OCI-LY1 (cell line): Measurements from ENCODE around the gene RETSAT.
A peak's percentile ranks its signal among the peaks of the same experiment; 100 is the strongest.

Source experiments
- H2AFZ ChIP-seq: fragments of 200-600 bp; sonication (generic), shearing (Covaris generic); 2 replicates; pipeline ENCODE4 v1.6.0; 2014; ENCODE audit warnings: antibody characterized with exemption, mild to moderate bottlenecking, low read length
- H3F3A ChIP-seq: fragments of 200-600 bp; sonication (generic), shearing (Covaris generic); 2 replicates; pipeline ENCODE4 v1.6.0; 2014; ENCODE audit warnings: mild to moderate bottlenecking, antibody characterized with exemption, low read length, moderate library complexity; ENCODE audit not compliant: insufficient read depth
- H3K27ac ChIP-seq: fragments of 200-600 bp; sonication (generic); 2 replicates; pipeline ENCODE4 v1.5.1; 2014; ENCODE audit warnings: low read length, mixed run types, mild to moderate bottlenecking, low read depth; ENCODE audit not compliant: poor library complexity, severe bottlenecking
- H3K27me3 ChIP-seq: fragments of 200-600 bp; sonication (generic); 2 replicates; pipeline ENCODE4 v1.6.0; 2014; ENCODE audit warnings: antibody characterized with exemption, mild to moderate bottlenecking, low read length, moderate library complexity; ENCODE audit not compliant: insufficient read depth
- H3K36me3 ChIP-seq: fragments of 200-600 bp; sonication (generic); 2 replicates; pipeline ENCODE4 v1.6.1; 2014; ENCODE audit warnings: mild to moderate bottlenecking, antibody characterized with exemption, low read length, moderate library complexity, mixed read lengths; ENCODE audit not compliant: insufficient read depth
- H3K4me1 ChIP-seq: fragments of 200-600 bp; sonication (generic); 2 replicates; pipeline ENCODE4 v1.5.1; 2014; ENCODE audit warnings: mild to moderate bottlenecking, low read length, moderate library complexity; ENCODE audit not compliant: insufficient read depth, severe bottlenecking
- H3K4me2 ChIP-seq: fragments of 200-600 bp; sonication (generic), shearing (Covaris generic); 2 replicates; pipeline ENCODE4 v1.6.1; 2014; ENCODE audit warnings: low read length
- H3K4me3 ChIP-seq: fragments of 200-600 bp; sonication (generic); 2 replicates; pipeline ENCODE4 v1.5.1; 2014; ENCODE audit warnings: low read length, low read depth, mild to moderate bottlenecking, mixed read lengths; ENCODE audit not compliant: poor library complexity, severe bottlenecking
- H3K79me2 ChIP-seq: fragments of 200-600 bp; shearing (Covaris generic); 2 replicates; pipeline ENCODE4 v1.6.1; 2016; ENCODE audit warnings: mixed run types, low read length, mixed read lengths; ENCODE audit not compliant: insufficient read depth
- H3K9ac ChIP-seq: fragments of 200-600 bp; sonication (generic), shearing (Covaris generic); 2 replicates; pipeline ENCODE4 v1.6.1; 2014; ENCODE audit warnings: mild to moderate bottlenecking, low read length, mixed read lengths
- H3K9me2 ChIP-seq: fragments of 200-600 bp; sonication (generic), shearing (Covaris generic); 2 replicates; pipeline ENCODE4 v1.6.1; 2014; ENCODE audit warnings: low read depth, mild to moderate bottlenecking, low read length, mixed read lengths
- H3K9me3 ChIP-seq: fragments of 200-600 bp; shearing (Covaris generic); 2 replicates; pipeline ENCODE4 v1.6.1; 2014; ENCODE audit warnings: low read length, mixed read lengths
- H4K20me1 ChIP-seq: fragments of 200-600 bp; sonication (generic), shearing (Covaris generic); 2 replicates; pipeline ENCODE4 v1.6.0; 2016; ENCODE audit warnings: mild to moderate bottlenecking, low read length; ENCODE audit not compliant: insufficient read depth
- EZH2 ChIP-seq: fragments of 200-600 bp; sonication (generic), shearing (Covaris generic); IDR thresholded peaks from 2 replicates; pipeline ENCODE4 v1.8.0; 2017; ENCODE audit warnings: borderline replicate concordance, mixed run types, mild to moderate bottlenecking, antibody characterized with exemption, low read length, moderate library complexity, mixed read lengths
- TF ChIP-seq, protein P1 (sequence below): fragments of 200-600 bp; sonication (generic), shearing (Covaris generic); IDR thresholded peaks from 2 replicates; pipeline ENCODE4 v1.5.1; 2017; ENCODE audit warnings: mild to moderate bottlenecking, antibody characterized with exemption, low read length, moderate library complexity, mixed read lengths

Gene RETSAT

DNA sequence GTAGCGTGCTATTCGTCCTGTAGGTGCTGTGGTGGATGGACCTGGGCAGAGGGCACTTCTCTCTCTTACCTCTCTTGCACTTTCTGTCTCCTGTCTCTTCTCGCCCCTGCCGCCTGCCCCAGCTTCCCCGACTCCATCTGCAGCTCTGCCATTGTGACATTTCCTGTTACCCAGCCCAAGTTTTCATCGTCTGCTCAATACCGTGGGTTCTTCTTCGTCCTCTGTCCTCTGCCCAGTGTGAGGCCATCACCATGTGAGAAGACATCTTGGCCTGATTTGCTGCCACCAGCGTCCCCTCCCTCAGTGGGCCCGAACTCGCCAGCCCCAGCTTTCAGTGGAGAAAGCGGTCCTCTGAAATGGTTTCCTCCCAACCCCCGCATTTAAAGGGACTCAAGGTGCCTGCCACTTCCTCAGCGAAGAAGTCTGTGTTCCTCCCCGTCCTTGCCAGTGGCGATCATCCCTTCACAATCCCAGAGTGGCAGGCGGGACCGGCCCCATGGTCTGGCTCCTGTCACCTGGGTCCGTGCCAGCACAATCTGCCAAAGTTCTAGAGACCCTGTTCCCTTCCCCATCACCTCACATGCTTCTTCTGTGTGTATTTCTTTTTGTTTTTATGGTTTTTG, 44.5 kb downstream of the RETSAT start:
- no peaks in the 10 kb centered on the region for H3K9me2 ChIP-seq
- no peaks in the 10 kb centered on the region for H3K9me3 ChIP-seq
- H3K4me2 ChIP-seq, result peak overlapping the region; percentile 34; the same call in 1 of the 2 replicates
- H3K9ac ChIP-seq, result no peak overlapping the region
- no peak overlapping the region for H2AFZ ChIP-seq
- no peaks in the 10 kb centered on the region for H3F3A ChIP-seq
- no peaks in the 10 kb centered on the region for H3K79me2 ChIP-seq
- H3K4me3 ChIP-seq, result no peak overlapping the region
- no peak overlapping the region for H3K27ac ChIP-seq
- no peaks in the 10 kb centered on the region for H4K20me1 ChIP-seq
- no peaks in the 10 kb centered on the region for H3K36me3 ChIP-seq
- H3K4me1 ChIP-seq, result peaks cover 11% of the 10 kb centered on the region
- H3K27me3 ChIP-seq, result peaks cover 3% of the 10 kb centered on the region; the same call in 1 of the 2 replicates
- TF ChIP-seq EZH2, result no peak
- TF ChIP-seq, protein P1, sequence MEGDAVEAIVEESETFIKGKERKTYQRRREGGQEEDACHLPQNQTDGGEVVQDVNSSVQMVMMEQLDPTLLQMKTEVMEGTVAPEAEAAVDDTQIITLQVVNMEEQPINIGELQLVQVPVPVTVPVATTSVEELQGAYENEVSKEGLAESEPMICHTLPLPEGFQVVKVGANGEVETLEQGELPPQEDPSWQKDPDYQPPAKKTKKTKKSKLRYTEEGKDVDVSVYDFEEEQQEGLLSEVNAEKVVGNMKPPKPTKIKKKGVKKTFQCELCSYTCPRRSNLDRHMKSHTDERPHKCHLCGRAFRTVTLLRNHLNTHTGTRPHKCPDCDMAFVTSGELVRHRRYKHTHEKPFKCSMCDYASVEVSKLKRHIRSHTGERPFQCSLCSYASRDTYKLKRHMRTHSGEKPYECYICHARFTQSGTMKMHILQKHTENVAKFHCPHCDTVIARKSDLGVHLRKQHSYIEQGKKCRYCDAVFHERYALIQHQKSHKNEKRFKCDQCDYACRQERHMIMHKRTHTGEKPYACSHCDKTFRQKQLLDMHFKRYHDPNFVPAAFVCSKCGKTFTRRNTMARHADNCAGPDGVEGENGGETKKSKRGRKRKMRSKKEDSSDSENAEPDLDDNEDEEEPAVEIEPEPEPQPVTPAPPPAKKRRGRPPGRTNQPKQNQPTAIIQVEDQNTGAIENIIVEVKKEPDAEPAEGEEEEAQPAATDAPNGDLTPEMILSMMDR, result no peak

DNA sequence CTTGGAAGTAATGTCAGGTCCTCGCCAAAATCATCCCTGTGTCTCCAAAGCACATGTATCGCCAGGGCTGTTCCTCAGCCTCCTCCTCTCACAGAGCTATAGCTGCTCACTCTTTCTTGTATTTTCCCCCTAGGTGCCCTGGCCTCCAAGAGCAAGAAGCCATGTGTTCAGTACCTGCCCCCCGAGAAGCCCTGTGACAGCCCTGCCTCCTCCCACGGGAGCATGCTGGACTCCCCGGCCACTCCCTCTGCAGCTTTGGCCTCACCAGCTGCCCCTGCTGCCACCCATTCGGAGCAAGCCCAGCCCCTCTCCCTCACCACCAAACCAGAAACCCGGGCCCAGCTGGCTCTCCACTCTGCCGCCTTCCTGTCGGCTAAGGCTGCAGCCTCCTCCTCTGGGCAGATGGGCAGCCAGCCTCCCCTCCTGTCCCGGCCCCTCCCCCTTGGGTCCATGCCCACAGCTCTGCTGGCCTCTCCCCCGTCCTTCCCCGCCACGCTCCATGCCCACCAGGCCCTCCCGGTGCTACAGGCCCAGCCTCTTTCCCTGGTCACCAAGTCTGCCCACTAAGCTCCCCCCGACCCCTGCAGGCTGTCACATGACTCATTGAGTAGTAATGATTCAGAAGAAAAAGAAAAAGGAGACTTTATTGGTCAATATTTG, 45.3 kb downstream of the RETSAT start:
- Histone ChIP-seq H3F3A (no peaks in the 10 kb centered on the region), H3K79me2 (no peaks in the 10 kb centered on the region), H3K27me3 (peaks cover 3% of the 10 kb centered on the region; the same call in 1 of the 2 replicates), H3K4me2 (no peak overlapping the region), H3K4me1 (peaks cover 11% of the 10 kb centered on the region), H3K9ac (no peak overlapping the region), H3K36me3 (no peaks in the 10 kb centered on the region), H3K4me3 (no peak overlapping the region), H2AFZ (no peak overlapping the region), H3K9me3 (no peaks in the 10 kb centered on the region), H4K20me1 (no peaks in the 10 kb centered on the region), H3K9me2 (no peaks in the 10 kb centered on the region), H3K27ac (no peak overlapping the region)
- TF ChIP-seq, protein P1, result no peak
- no peak for TF ChIP-seq EZH2

GRCh38 chr2:85308201-85308600, 46.1 kb downstream of the RETSAT start:
- Histone ChIP-seq H3F3A (no peaks in the 10 kb centered on the region), H3K9ac (no peak overlapping the region), H3K4me1 (peaks cover 11% of the 10 kb centered on the region), H3K36me3 (no peaks in the 10 kb centered on the region), H3K9me2 (no peaks in the 10 kb centered on the region), H3K9me3 (no peaks in the 10 kb centered on the region), H3K27ac (no peak overlapping the region), H2AFZ (no peak overlapping the region), H3K4me3 (no peak overlapping the region), H3K4me2 (no peak overlapping the region), H3K79me2 (no peaks in the 10 kb centered on the region), H4K20me1 (no peaks in the 10 kb centered on the region), H3K27me3 (peaks cover 3% of the 10 kb centered on the region; the same call in 1 of the 2 replicates)
- no peak for TF ChIP-seq EZH2
- TF ChIP-seq, protein P1, result no peak
